HG03571 (cell line): ENCODE data around the gene DNAJC5.

Experiments used
- ATAC-seq: cut with Tn5 transposase; IDR thresholded peaks from one replicate; pipeline ENCODE4 v1.9.1; 2021; ENCODE audit not compliant: unreplicated experiment

DNAJC5 gene

GRCh38 chr20:63978319-63979228 lies 83.6 kb downstream of the DNAJC5 start:
- no peak for ATAC-seq

GRCh38 chr20:63979229-63979556 lies 84.3 kb downstream of the DNAJC5 start:
- ATAC-seq = no peak

- peak; percentile 24 for ATAC-seq
Measured at GRCh38 chr20:63979557-63980316, 84.8 kb downstream of the DNAJC5 start, which contains the start of gene SAMD10. Gene SAMD10, minus strand, starts transcription at chr20:63979642. Its CDS starts 175 bp downstream, at chr20:63979467.

DNA sequence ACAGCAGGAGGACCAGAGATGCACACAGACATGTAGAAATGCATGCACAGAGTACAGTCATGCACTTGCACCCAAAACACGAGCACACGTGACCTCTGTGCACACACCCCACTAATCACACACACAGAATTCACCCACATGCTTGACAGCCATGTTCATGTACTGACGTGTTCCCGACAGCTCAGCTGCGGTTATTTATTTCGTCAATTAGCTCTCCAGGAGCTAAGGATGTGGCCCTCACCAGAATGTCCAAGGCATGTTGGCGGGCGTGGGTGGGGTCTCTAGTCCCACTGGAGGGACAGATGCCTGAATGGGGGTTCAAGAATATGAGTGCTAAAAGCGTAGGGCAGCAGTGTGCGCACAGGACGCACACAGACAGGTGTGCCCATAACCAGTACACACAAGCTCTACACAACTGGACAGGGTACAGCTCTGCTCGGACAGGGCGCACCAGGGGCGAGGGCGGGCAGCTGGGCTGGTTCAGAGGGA lies 85.4 kb downstream of the DNAJC5 start:
- no peak for ATAC-seq

DNA sequence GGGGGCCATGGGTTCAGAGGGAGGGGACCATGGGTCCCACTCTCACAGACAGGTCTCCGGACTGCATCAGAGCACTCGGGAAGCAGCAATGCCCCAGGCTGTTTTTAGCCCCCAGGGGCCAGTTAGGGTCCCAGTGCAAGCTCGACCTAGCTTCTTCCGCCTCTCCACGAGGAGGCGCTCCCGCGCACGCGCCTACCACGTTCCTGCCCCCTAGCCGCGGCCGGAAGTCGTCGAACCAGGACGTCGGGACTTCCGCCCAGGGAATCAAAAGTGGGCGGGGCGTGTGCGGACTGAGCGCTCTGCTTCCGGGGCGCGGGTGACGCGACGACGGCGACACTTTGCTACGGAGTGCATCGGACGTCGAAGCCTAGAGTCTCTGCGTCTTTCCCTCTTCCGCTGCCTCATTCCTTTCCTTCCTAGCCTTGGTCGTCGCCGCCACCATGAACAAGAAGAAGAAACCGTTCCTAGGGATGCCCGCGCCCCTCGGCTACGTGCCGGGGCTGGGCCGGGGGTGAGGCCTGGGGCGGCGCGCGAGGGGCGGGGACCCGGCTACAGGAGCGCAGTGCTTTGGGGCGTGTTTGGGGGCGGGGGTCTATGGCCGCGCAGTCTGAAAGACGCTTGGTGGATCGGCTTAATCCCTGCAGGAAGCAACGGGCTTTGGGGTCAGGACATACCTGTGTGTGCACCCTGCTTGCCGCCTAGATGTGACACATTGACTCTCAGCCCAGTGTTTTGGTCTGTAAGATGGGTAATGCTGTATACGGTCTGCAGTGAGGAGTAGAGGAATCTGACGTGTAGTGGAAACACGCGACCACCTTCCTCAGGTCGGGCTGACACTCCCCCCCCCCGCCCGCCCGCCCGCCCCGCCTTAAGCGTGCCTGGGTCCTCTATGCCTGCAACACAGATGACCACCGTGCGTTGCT lies 86.1 kb downstream of the DNAJC5 start, which contains the start of gene PRPF6:
TSS of gene PRPF6 (plus strand) at position 327 of the 923 bp plus-strand sequence. CDS start at position 441, 114 bp downstream.
- ATAC-seq = peak; percentile 41

DNA sequence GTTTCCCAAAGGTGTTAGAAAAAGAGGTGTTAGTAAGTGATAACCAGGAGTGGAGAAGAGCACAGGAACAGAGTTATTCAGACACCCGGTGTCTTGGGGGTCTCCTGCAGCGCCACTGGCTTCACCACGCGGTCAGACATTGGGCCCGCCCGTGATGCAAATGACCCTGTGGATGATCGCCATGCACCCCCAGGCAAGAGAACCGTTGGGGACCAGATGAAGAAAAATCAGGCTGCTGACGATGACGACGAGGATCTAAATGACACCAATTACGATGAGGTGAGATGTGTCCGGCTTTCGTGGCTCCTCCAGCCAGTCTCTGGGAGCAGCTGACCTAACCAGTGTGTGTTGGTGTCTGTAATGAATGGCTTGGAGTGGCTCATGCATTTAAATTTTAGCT lies 88.0 kb downstream of the DNAJC5 start:
- no peak for ATAC-seq
